WTC11 (cell line): Measurements from ENCODE around the gene PPP1R37. TPM values are rescaled to one million over a fixed set of nuclear protein-coding genes. Genes with fewer than 3 reads are reported as not detected.

Experiments
- ATAC-seq: fragments of 200-7000 bp; cut with Tn5 transposase; 2 replicates; pipeline ENCODE4 v1.10.0; 2021; ENCODE audit warnings: mild to moderate bottlenecking, moderate library complexity
- CTCF ChIA-PET: fragments of 300-600 bp; sonication (Branson Sonifier 250); formaldehyde crosslinking; loops from one replicate; lab custom pipeline; 2021; ENCODE audit warnings: antibody characterized with exemption; lab: Charles Lee
- POLR2A ChIA-PET: fragments of 350-600 bp; sonication (Branson Sonifier 250); formaldehyde crosslinking; loops from one replicate; lab custom pipeline; 2021; ENCODE audit warnings: antibody characterized with exemption; lab: Charles Lee
- DNase-seq: peaks from one replicate; pipeline ENCODE4 v3.0.0; 2021; ENCODE audit warnings: low spot score
- H3K27ac Mint-ChIP-seq: 2 replicates; pipeline ENCODE4 v1.8.0; 2021; ENCODE audit warnings: mixed read lengths
- H3K27me3 Mint-ChIP-seq: 2 replicates; pipeline ENCODE4 v1.8.0; 2021; ENCODE audit warnings: low read depth, mild to moderate bottlenecking, moderate library complexity, mixed read lengths
- H3K36me3 Mint-ChIP-seq: 2 replicates; pipeline ENCODE4 v1.8.0; 2021; ENCODE audit warnings: mixed read lengths
- H3K4me1 Mint-ChIP-seq: 2 replicates; pipeline ENCODE4 v1.8.0; 2022; ENCODE audit warnings: mixed read lengths
- H3K4me3 Mint-ChIP-seq: 2 replicates; pipeline ENCODE4 v1.8.0; 2021; ENCODE audit warnings: mild to moderate bottlenecking, moderate library complexity, mixed read lengths
- H3K9me3 Mint-ChIP-seq: 2 replicates; pipeline ENCODE4 v1.8.0; 2021; ENCODE audit warnings: mixed read lengths
- AFF4 ChIP-seq: sonication (generic); formaldehyde crosslinking; IDR thresholded peaks from 2 replicates; pipeline ENCODE4 v1.8.1; 2023; ENCODE audit warnings: mild to moderate bottlenecking, missing genetic modification reagents, borderline replicate concordance
- ATF3 ChIP-seq: sonication (generic); formaldehyde crosslinking; conservative IDR thresholded peaks from 2 replicates; pipeline ENCODE4 v1.8.1; 2022; ENCODE audit warnings: mild to moderate bottlenecking, missing genetic modification reagents
- ATF6 ChIP-seq: sonication (generic); formaldehyde crosslinking; IDR thresholded peaks from 2 replicates; pipeline ENCODE4 v1.8.1; 2023; ENCODE audit warnings: mild to moderate bottlenecking, missing genetic modification reagents
- CBFB ChIP-seq: sonication (generic); formaldehyde crosslinking; IDR thresholded peaks from 2 replicates; pipeline ENCODE4 v1.8.1; 2022; ENCODE audit warnings: mild to moderate bottlenecking, low read depth, missing genetic modification reagents
- EMX1 ChIP-seq: fragments of 250-450 bp; sonication (Bioruptor Pico); IDR thresholded peaks from 2 replicates; pipeline ENCODE4 v1.8.0; 2021; ENCODE audit warnings: mild to moderate bottlenecking
- FOXP1 ChIP-seq: sonication (generic); formaldehyde crosslinking; IDR thresholded peaks from 2 replicates; pipeline ENCODE4 v1.8.0; 2022; ENCODE audit warnings: missing genetic modification reagents, mild to moderate bottlenecking, moderate library complexity, borderline replicate concordance
- GABPB1 ChIP-seq: sonication (generic); formaldehyde crosslinking; IDR thresholded peaks from 2 replicates; pipeline ENCODE4 v1.8.1; 2023; ENCODE audit warnings: mild to moderate bottlenecking, missing genetic modification reagents
- MXD4 ChIP-seq: fragments of 250-450 bp; sonication (Bioruptor Pico); IDR thresholded peaks from 2 replicates; pipeline ENCODE4 v1.8.0; 2021; ENCODE audit warnings: mild to moderate bottlenecking, moderate library complexity, borderline replicate concordance
- MYBL2 ChIP-seq: sonication (generic); formaldehyde crosslinking; IDR thresholded peaks from 2 replicates; pipeline ENCODE4 v1.8.1; 2023; ENCODE audit warnings: mild to moderate bottlenecking, moderate library complexity, missing genetic modification reagents
- NFYB ChIP-seq: sonication (generic); formaldehyde crosslinking; conservative IDR thresholded peaks from 2 replicates; pipeline ENCODE4 v1.8.0; 2022; ENCODE audit warnings: low read depth, missing genetic modification reagents
- OVOL2 ChIP-seq: fragments of 250-450 bp; sonication (Bioruptor Pico); IDR thresholded peaks from 2 replicates; pipeline ENCODE4 v1.9.0; 2021; ENCODE audit warnings: mild to moderate bottlenecking, borderline replicate concordance
- PRDM15 ChIP-seq: sonication (generic); formaldehyde crosslinking; IDR thresholded peaks from 2 replicates; pipeline ENCODE4 v1.8.0; 2022; ENCODE audit warnings: missing genetic modification reagents
- RORB ChIP-seq: fragments of 250-450 bp; sonication (Bioruptor Pico); IDR thresholded peaks from 2 replicates; pipeline ENCODE4 v1.9.0; 2021; ENCODE audit warnings: mild to moderate bottlenecking
- SMAD3 ChIP-seq: sonication (generic); formaldehyde crosslinking; IDR thresholded peaks from 2 replicates; pipeline ENCODE4 v1.8.0; 2022; ENCODE audit warnings: missing genetic modification reagents, mild to moderate bottlenecking, borderline replicate concordance
- ZBTB43 ChIP-seq: sonication (generic); formaldehyde crosslinking; IDR thresholded peaks from 2 replicates; pipeline ENCODE4 v1.8.1; 2023; ENCODE audit warnings: mild to moderate bottlenecking, missing genetic modification reagents
- ZMAT4 ChIP-seq: fragments of 250-450 bp; sonication (Bioruptor Pico); IDR thresholded peaks from 2 replicates; pipeline ENCODE4 v1.9.0; 2021; ENCODE audit warnings: mild to moderate bottlenecking
- ZNF121 ChIP-seq: sonication (generic); formaldehyde crosslinking; IDR thresholded peaks from 2 replicates; pipeline ENCODE4 v1.8.0; 2023; ENCODE audit warnings: missing genetic modification reagents
- ZNF232 ChIP-seq: sonication (generic); formaldehyde crosslinking; IDR thresholded peaks from 2 replicates; pipeline ENCODE4 v1.8.0; 2022; ENCODE audit warnings: mild to moderate bottlenecking, missing genetic modification reagents
- ZNF281 ChIP-seq: sonication (generic); formaldehyde crosslinking; IDR thresholded peaks from 2 replicates; pipeline ENCODE4 v1.8.0; 2023; ENCODE audit warnings: mild to moderate bottlenecking, missing genetic modification reagents
- total RNA-seq: library from RNA; stranded (reverse); gene quantifications from 3 replicates; pipeline ENCODE4 v1.2.3, GENCODE V29; 2021

The PPP1R37 gene
- total RNA-seq, 1 experiment from 2014 or later, result 35.4 TPM

GRCh38 chr19:45086480-45086879 is 6.5 kb upstream of the PPP1R37 start:
- TF ChIP-seq GABPB1 (CRISPR knock-in tag), result no peak
- TF ChIP-seq ATF3 (CRISPR knock-in tag), result no peak
- no peak for TF ChIP-seq SMAD3 (CRISPR knock-in tag)
- TF ChIP-seq CBFB (CRISPR knock-in tag), result no peak
- no peak for TF ChIP-seq ZNF281 (CRISPR knock-in tag)
- no peak for TF ChIP-seq AFF4
- no peak for TF ChIP-seq FOXP1 (CRISPR knock-in tag)
- TF ChIP-seq PRDM15, result no peak
- no peak for TF ChIP-seq OVOL2
- Mint-ChIP-seq H3K36me3 (peaks cover 35% of the 10 kb centered on the region), H3K9me3 (no peaks in the 10 kb centered on the region), H3K4me3 (no peak overlapping the region), H3K27ac (no peak overlapping the region; the same call in 1 of the 2 replicates), H3K27me3 (no peaks in the 10 kb centered on the region), H3K4me1 (peaks cover 28% of the 10 kb centered on the region)
- ChIA-PET POLR2A (no interaction called here), CTCF (no interaction called here)
- DNase-seq (no peak), ATAC-seq (no peak)

- ChIA-PET CTCF (interaction anchor here (1.4 kb wide), 1 partner anchor 28 kb away, joined by 3 read pairs; no protein-coding TSS in a partner anchor), POLR2A (no interaction called here)
- H3K9me3 Mint-ChIP-seq, result no peaks in the 10 kb centered on the region
- TF ChIP-seq ZBTB43 (CRISPR knock-in tag), result no peak
- TF ChIP-seq RORB (CRISPR knock-in tag), result no peak
- TF ChIP-seq ZNF121, result no peak
- no peak for TF ChIP-seq NFYB (CRISPR knock-in tag)
- TF ChIP-seq ATF6 (CRISPR knock-in tag), result no peak
- TF ChIP-seq ZNF232 (CRISPR knock-in tag), result no peak
- TF ChIP-seq MYBL2, result no peak
- TF ChIP-seq ZMAT4 (CRISPR knock-in tag), result no peak
- no peak for TF ChIP-seq EMX1 (CRISPR knock-in tag)
- no peak for TF ChIP-seq MXD4 (CRISPR knock-in tag)
- H3K27me3 Mint-ChIP-seq, result no peaks in the 10 kb centered on the region
- no peak overlapping the region for H3K4me3 Mint-ChIP-seq
- peaks cover 25% of the 10 kb centered on the region for H3K36me3 Mint-ChIP-seq
- H3K27ac Mint-ChIP-seq, result peak overlapping the region; percentile 82
- DNase-seq (no peak), ATAC-seq (no peak)
- H3K4me1 Mint-ChIP-seq, result peaks cover 19% of the 10 kb centered on the region
These were observed 5.4 kb upstream of the PPP1R37 start for GRCh38 chr19:45087531-45087930.
